Prostate gland (tissue), 2 donors: ENCODE results near the gene KLHL2.

Experiments used
- CTCF ChIP-seq, 4 experiments: fragments of 200-600 bp in 2 of 4; fragments of 450-650 bp in 2 of 4; sonication (generic) in 2 of 4; IDR thresholded peaks; 1 replicate in 3 of 4; 2 replicates in 1 of 4; pipeline ENCODE4 v1.5.1; 2016 to 2019; ENCODE audit warnings: antibody characterized with exemption in 4 of 4, mild to moderate bottlenecking in 2 of 4, moderate library complexity in 2 of 4
- POLR2A ChIP-seq: fragments of 450-650 bp; IDR thresholded peaks from one replicate; pipeline ENCODE4 v1.6.1; 2016; ENCODE audit warnings: antibody characterized with exemption, mild to moderate bottlenecking

- TF ChIP-seq CTCF (IDR thresholded peaks at IDR 0.05) (no peak), POLR2A (no peak)
Measured at GRCh38 chr4:165360985-165361670, 153.8 kb downstream of the KLHL2 start.
